HG02759 (cell line): ENCODE data around the gene TRHDE.

Source experiments
- ATAC-seq: cut with Tn5 transposase; IDR thresholded peaks from one replicate; pipeline ENCODE4 v1.9.1; 2021; ENCODE audit warnings: mild to moderate bottlenecking, moderate library complexity; ENCODE audit not compliant: unreplicated experiment

Gene TRHDE, protein sequence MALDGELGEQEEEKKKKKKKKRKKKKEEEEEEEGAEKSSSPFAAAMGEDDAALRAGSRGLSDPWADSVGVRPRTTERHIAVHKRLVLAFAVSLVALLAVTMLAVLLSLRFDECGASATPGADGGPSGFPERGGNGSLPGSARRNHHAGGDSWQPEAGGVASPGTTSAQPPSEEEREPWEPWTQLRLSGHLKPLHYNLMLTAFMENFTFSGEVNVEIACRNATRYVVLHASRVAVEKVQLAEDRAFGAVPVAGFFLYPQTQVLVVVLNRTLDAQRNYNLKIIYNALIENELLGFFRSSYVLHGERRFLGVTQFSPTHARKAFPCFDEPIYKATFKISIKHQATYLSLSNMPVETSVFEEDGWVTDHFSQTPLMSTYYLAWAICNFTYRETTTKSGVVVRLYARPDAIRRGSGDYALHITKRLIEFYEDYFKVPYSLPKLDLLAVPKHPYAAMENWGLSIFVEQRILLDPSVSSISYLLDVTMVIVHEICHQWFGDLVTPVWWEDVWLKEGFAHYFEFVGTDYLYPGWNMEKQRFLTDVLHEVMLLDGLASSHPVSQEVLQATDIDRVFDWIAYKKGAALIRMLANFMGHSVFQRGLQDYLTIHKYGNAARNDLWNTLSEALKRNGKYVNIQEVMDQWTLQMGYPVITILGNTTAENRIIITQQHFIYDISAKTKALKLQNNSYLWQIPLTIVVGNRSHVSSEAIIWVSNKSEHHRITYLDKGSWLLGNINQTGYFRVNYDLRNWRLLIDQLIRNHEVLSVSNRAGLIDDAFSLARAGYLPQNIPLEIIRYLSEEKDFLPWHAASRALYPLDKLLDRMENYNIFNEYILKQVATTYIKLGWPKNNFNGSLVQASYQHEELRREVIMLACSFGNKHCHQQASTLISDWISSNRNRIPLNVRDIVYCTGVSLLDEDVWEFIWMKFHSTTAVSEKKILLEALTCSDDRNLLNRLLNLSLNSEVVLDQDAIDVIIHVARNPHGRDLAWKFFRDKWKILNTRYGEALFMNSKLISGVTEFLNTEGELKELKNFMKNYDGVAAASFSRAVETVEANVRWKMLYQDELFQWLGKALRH

DNA sequence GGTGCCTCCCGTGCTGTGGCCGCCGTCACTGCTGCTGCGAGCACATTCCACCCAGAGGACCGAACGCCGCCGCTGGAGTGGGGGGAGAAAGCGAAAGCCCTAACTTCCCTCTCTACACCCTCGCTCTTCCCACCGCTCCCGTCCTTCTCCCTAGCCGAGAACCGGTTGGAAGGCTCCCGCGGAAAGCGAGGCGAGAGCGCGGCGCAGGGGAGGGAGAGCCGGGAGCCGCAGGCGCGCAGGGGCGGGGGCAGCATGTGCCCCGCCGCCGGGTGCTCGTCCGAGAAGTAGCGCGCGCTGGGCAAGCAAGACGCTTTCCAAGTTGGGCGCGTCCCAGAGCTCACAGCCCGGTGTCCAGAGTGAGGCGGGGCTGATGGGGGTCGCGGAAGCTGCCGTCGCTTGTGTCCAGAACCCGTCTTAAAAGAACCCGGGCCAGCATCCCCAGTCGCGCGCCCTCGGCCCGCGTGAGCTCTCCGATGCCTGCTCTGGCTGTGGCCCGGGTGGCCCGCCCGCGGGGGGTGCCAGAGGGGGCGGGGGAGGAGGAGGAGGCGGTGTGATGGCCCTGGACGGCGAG is at the start of gene TRHDE:
TSS of gene TRHDE (plus strand) at position 280 of the 571 bp plus-strand sequence. CDS start at position 554, 274 bp downstream.
- no peak for ATAC-seq

DNA sequence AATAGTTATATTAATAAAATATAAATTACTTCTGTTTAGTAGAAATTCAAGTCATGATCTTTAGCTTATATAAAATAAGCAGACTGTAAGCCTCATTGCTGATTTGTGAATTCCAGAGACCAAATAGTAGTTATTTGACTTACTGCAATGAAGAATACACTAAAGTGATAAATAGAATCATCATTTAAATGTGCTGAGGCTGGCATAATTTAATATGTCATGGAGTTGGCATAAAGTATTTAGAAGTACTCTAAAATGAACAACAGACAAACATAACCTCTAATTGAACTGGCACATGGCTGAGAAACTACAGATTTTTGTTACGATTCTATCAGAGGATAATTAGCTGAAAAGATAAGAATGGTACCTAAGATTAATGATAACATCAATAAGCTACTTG is 45.7 kb upstream of the TRHDE start:
- no peak for ATAC-seq

DNA sequence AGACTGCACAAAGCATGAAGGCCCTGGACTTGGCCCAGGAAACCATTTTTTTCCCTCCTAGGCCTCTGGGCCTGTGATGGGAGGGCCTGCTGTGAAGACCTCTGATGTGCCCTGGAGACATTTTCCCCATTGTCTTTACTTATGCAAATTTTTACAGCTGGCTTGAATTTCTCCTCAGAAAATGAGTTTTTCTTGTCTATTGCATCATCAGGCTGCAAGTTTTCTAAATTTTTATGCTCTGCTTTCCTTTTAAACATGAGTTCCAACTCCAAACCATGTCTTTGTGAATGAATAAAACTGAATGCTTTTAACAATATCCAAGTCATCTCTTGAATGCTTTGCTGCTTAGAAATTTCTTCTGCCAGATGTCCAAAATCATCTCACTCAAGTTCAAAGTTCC is 43.7 kb upstream of the TRHDE start:
- ATAC-seq, result no peak

DNA sequence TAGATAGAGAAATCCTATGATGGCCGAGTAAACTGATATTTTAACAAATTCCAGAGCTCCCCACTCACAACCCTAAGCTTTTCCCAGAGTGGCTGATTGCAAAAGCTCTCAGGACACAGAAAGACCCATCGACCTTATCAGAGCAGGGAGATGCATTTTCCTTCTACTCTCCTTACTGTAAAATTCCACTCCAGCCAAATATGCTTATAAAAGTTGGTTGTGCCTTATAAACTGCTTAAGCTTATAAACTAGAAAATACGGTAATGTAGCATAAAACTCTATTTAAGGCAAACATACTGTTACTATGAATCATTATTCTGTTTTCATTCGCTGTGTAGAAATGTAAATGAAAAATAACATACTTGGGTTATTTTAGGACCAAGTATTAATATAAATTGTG is 41.6 kb upstream of the TRHDE start:
- ATAC-seq, result no peak

DNA sequence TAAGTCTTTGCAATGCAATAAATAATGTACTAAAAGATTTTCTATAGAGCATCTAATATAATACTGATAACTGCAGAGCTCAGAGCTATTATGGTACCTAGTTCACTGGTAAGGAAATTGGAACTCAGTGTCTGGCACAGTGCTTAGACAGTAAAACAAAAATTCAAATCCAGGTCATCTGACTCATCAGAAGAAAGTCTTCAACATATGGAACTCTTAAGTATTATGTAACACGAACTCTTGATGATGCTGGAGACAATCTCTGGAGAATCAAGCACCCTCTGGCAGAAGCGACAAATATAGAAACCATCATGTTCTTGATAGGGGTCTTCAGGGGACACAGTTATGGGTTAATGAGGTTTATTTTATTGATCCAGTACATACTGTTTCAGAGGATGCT is 37.3 kb upstream of the TRHDE start:
- no peak for ATAC-seq

DNA sequence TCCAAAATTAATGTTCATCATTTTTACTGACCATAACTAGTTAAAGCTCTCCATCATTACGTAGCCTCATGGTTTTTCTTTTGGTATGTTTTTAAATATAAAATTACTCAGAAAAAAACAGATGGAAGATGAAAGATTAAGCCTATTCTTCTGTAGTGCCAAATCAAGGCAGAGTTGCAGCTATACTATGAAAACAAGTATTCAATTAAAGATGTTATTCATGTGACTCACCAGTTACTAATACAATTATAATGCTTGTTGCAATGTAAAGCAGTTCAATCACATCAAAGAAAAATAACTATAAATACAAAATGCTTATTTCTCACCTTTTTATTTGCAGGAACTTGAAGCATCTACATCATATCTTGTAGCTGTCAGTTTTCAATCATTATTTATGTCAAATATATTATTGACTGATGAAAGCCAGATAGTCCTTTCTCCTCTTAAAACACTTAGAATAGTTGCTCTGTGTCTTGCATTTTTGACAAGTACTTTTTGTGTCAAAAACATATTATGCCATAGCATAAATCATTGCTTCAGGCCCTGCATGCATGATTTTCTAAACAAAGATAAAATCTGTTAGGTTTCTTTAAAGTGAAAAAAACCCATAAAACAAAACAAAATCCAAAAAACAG is 36.0 kb upstream of the TRHDE start:
- ATAC-seq, result no peak

DNA sequence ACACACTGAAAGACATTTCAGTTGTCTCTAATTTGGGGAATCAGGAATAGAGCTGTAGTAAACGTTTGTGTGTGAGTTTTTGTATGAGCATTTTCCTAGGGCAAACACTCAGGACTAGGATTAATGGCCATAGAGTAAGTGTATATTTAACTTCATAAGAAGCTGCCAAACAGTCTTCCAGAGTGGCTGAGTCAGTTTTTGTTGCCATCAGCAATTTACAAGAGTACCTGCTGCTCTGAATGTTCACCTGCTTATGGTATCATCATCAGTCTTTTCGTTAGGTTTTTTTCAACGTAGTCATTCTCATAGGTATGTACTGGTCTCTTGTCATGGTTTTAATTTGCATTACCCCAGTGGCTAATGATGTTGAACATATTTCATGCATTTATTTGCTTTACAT is 30.6 kb upstream of the TRHDE start:
- no peak for ATAC-seq

DNA sequence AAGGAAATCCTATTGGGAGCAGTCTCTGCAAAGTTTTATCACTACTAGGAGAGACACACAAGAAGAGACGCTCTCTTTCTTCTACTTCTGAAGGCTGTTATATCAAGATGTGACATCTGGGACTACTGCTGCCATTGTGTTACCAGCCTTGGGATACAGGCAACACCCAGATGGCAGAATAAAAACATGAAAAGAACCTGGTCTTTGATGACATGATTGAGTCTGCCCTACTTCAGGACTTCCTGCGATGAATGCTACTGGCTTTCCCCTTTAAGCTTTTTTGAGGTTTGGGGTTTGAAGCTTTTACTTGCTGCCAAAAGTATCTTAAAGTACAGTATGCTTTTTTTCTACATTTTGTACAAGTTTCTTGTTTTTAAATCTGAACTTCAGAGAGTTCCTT is 29.2 kb upstream of the TRHDE start:
- ATAC-seq, result no peak

DNA sequence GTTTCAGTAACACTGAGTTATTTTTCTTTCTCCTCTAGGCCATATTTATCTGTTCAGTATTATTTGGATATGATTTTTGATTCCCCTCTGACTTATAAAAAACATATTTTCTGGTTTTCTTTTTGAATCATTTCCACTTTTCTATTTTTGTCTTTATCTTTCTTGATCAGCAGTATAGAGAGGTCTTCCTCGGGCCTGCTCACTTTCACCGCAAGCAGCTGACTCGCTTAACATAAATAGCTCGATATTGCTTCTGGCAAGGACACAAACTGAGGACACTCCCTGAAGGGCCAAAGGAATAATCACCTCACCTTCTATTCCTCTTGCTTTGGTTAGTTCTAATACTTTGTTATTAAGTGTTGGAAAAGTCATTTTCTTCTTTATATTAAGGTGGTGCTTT is 25.8 kb upstream of the TRHDE start:
- ATAC-seq, result no peak

DNA sequence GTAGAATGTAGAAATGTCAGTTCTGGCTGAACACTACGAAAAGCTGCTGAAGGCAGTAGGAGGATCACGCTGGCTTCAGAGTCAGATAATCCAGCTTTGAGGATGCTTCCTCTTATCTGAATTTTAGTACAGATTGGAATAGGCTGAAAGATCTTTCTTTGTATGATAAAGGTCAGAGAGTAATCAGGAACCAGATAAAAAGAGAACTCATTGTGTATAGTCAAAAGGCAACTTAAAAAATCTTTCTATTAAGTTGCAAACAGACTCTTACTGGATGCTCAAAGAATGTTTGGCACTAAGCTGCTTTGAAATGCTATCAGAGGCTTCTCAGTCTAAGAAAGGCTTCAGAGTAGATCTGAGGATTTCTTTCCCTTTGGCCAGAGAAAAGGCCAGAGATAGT is 21.8 kb upstream of the TRHDE start:
- no peak for ATAC-seq

DNA sequence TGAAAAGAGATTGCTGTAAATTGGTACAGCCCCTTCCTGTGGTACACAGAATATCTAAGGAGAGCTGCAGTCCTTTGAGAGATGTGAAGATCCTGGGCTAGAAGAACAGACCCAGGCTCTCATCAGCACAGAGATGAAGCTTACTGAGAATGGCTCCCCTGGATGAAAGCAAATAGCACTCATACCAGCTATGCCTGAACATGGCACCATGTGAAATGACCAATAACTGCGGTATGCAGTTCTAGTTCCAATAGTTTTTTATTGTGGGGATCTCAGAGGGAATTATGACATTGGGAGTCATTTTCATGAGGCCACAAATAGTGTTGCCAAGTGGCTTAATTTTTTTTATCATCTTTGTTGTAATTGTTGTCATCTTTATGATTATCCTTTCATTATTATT is 15.4 kb upstream of the TRHDE start:
- no peak for ATAC-seq

DNA sequence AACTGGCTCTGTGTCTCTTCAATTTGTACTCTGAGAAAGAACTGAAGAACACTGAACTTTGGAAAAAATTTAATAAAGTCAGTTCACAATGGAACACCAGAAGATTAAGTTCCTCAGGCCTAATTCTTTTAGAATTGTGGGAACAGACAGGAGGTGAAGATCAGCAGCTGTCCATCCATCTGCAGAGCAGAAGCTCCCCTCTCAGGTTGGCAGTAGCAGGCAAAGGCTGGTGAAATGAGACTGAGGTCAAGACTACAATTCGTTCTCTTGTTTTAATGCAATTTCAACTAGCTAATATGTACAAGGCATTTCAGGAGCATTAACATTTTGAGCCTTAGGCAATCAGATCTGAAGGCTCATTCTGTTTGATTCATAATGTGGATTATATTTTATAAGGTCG is 10.3 kb upstream of the TRHDE start:
- no peak for ATAC-seq

DNA sequence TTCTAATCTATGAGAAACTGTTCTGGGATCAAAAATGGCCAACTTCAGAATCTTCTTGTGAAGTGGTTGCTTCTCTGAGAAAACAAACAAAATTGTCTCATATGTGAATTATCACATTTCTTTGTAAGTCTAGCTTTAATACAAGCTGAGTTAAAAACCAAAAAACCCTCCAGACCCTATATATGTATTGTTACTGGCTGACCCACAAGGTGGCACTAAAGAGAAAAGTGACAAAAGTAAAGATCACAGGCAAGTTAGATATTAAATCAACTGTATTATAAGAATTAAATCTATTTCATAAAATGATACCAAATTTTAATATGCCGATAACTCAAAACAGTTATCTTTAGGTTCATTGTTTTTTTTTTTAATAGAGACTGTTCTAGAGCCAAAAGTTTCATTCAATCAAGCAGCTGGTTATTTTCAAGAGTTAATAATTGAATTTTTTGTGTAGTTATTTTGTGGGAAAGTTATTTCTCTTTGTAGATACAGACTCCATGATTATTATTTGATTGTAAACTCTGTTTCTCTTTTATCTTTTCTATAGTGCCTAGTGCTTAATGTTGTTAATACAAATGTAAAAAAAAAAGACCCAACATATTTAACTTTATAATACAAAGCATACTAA is 7.5 kb upstream of the TRHDE start:
- ATAC-seq, result no peak

DNA sequence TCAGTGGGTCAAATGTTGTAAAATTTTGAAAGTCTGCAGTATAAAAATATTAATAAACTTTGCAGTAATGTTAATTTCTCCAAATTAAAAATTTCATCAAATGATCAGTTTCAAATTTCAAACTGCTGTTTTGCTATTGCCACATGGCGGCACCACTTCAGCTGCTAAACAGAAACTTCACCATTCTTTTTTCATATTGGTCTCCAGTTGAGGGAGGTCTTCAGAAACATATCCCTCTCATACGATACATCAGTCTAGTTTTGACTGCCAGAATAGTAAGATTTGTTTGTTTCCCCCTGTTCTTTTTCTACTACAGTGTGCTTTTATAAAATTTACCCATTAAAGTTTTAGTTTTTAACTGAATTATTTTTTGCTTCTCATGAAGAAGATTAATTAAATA is 4.2 kb upstream of the TRHDE start:
- no peak for ATAC-seq

DNA sequence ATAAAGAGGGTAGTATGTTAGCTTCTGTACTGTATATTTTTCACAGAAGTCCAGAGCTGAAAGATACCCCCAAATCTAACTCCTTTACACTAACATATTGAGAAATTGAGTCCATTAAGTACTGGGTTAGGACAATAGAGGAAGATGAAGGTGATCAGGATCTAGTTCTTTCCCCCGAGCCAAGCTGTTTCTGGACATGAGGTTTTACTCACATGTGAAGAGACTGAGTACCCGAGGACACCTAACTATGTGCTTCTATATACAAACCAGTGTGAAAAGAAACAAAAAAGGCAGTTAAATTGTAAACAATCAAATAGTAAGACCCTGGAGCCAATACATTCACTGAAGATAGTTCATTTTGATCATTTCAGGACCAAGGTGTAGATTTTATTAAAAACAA is 3.8 kb upstream of the TRHDE start:
- no peak for ATAC-seq

DNA sequence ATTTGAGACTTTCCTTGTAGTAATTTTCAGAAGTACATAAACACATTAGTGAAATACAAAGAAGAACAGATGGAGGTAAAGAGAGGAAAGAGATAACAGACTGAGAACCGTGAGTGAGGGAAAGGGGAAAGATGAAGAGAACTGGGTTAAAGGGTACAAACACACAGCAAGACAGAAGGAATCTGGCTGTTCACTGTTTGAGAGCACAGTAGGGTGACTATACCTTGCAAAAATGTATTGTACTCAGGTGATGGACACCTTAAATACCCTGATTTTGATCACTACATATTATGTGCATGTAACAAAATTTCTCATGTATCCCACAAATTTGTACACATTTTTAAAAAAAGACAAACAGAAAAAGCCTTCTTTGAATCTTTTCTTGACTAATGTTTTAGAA is 2.7 kb upstream of the TRHDE start:
- ATAC-seq, result no peak

DNA sequence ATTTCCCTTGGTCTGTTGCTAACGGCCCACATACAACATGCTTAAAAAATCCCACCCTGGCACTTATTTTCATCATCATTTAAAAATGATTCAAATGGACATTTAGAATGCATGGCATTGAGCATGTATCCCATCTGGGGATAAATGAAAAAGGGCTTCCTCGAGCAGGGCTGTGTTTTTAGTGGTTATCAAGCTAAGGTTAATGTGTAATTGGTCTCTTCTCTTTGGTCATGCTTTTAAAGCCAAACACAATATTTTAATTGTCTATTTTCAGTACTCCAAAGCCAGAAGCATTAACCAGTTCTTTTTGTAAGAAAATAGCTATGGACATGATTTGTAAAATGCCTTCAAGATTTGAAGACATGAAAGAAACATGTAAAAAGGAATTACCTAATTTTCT is 1.9 kb upstream of the TRHDE start:
- no peak for ATAC-seq

DNA sequence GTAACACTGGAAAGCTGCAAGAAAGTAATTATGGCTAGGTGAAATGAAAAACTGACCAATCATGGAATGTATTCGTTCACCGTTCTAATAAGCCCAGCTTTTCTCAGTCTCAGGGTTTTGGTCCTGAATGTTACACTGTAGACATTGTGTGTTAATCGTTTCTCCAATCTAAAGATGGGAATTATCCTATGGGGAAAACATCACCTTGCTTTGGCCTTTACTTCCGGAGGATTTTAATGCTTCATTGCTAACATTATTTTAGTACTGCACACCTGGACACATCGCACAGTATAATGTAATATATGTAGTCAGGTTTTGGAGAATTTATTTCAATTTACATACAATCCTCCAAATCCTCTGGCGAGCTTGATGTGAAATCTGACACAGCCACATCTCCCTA is 1.2 kb upstream of the TRHDE start:
- ATAC-seq, result no peak

DNA sequence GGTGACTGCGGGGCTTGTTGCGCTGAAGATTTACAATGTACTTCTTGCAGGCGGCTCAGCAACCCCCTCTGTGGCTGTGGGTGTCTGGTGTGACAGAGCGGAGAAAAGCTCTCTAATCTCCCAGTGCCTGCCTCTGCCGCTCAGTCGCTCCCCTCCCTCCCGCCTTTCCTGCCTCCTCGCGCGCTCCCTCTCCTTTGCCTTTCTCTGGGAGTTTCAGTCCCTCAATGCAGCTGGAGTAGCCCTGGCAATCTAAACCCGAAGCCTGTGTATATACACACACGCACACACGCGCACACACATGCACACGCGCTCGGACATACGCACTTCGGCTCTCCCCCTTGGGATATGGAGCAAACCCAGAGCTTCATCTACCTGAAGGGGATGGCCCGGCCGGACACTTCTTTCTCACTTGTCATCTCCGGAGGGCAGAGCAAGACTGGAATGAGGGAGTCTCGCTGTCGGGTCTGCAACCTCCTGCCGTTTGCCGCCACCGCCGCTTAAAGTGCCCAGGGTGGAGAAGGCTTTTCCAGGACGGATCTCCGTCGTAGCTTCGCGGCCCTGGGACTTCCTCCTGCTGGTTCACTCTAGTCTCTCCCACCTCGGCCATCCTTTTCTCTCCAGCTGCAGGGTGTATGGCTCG is 599 bp upstream of the TRHDE start:
- ATAC-seq, result no peak
